Right cardiac atrium (tissue), 5 donors: ENCODE results near the gene MAN1C1. TPM values are rescaled to one million over a fixed set of nuclear protein-coding genes. Genes with fewer than 3 reads are reported as not detected.
"Not testable (repeated sequence)": the region's sequence is repeated elsewhere in the genome, so short reads cannot be mapped to it uniquely, and the experiment has no call there.

Experiments used
- ATAC-seq, 2 donors: fragments of 200-7000 bp; cut with Tn5 transposase; one replicate each; pipeline versions ENCODE4 v1.8.0 to v1.9.1; 2020; ENCODE audit warnings: moderate library complexity in 2 of 2, mild to moderate bottlenecking in 1 of 2
- DNase-seq, 3 donors: peaks; one replicate each; pipeline ENCODE4 v3.0.0-alpha.2; 2020
- H3K27ac ChIP-seq: one replicate; pipeline ENCODE4 v1.5.1; 2013; ENCODE audit warnings: mild to moderate bottlenecking, low read length, control low read depth, moderate library complexity
- H3K27me3 ChIP-seq: one replicate; pipeline ENCODE4 v1.6.1; 2013; ENCODE audit not compliant: control insufficient read depth, insufficient read depth
- H3K4me1 ChIP-seq: one replicate; pipeline ENCODE4 v1.6.1; 2013; ENCODE audit warnings: low read length; ENCODE audit not compliant: control insufficient read depth, insufficient read depth
- H3K4me3 ChIP-seq: one replicate; pipeline ENCODE4 v1.5.1; 2013; ENCODE audit warnings: low read length, control low read depth
- H3K9me3 ChIP-seq: one replicate; pipeline ENCODE4 v1.6.1; 2013; ENCODE audit warnings: low read length; ENCODE audit not compliant: control insufficient read depth
- WGBS: extraction: QIAGEN DNeasy Blood & Tissue Kit; methylation state at CpG from one replicate; pipeline ENCODE4 v1.1.7; 2013; 5-methylcytosine and 5-hydroxymethylcytosine counted together
- intact Hi-C, 4 donors: fragments of 100-400 bp; cut with DNase I; formaldehyde crosslinking; loops; one replicate each; pipeline versions ENCODE4 v1.11.0 to v1.14.0; 2022 to 2023
- polyA plus RNA-seq: library from polyadenylated mRNA; stranded (reverse); fragments of 200-250 nt; gene quantifications from one replicate; pipeline ENCODE4 v1.2.3, GENCODE V29; 2013
- total RNA-seq, 4 donors: library from RNA; stranded (reverse); fragmentation: NEBNext Ultra II Directional; extraction: Animal tissue kit (Norgen Biotek cat#: 25700); gene quantifications; one replicate each; pipeline ENCODE4 v1.2.1, GENCODE V29; 2021
- donor health status: healthy with polysubstance abuse.
- donor health status: DM: no; HTN: yes; CAD: no.
- donor health status: DM: no; HTN: no; CAD: no.
- donor health status: DM: no; HTN: yes; CAD: no; lungs with severe emphysema.
- donor health status: DM: yes; HTN: yes; CAD: no.

MAN1C1 gene
- total and polyA plus RNA-seq, 5 donors: 9.1 to 15.7 (median 11.7) TPM

DNA sequence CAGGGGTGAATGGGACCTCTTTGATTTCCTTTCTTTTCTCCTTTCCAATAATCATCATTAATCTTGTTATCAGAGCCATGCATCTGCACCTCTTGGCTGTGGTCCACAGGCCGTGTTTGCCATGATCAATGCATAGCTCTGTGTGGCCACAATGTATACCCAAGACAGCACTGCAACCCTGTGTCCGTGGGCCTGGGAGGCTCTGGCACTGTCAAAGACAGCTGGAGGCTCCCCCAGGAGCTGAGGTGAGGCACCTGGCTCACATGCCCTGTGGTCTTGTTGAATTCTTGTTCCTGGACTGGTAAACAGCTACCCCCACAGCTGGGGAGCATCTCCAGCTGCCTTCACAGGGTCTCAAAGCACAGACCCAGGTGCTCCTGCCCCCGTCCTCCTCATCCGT lies 116.2 kb downstream of the MAN1C1 start:
- intact Hi-C loops: no loop called here
- H3K4me3 ChIP-seq: no peak overlapping the region
- no peaks in the 10 kb centered on the region for H3K27me3 ChIP-seq
- no peak for ATAC-seq
- peaks cover 18% of the 10 kb centered on the region for H3K4me1 ChIP-seq
- DNase-seq: peak in 2 of 3 donors; percentile 29 to 31
- H3K27ac ChIP-seq: no peak overlapping the region
- 94% methylated on average over 4 of the region's 4 CpGs for WGBS
- H3K9me3 ChIP-seq: no peaks in the 10 kb centered on the region

DNA sequence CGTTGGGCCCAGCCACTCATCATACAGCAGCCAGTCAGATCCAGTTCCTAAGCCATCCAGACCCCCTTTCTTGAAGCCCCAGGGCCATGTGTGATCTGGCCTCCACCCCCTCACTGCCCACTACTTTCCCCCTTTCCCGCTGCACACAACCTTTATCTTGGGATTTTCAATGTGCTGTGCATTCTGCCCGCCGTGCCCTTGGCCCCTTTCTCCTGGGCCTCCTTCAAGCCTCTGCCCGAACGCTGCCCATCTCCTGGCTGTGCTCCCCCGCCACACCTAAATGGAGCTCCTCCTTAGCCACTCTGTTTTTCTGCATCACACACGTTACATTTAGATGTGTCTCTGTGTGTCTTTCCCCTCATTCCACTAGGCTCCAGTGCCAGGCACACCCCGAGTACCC lies 116.7 kb downstream of the MAN1C1 start:
- H3K27ac ChIP-seq: no peak overlapping the region
- ATAC-seq: no peak
- no peaks in the 10 kb centered on the region for H3K27me3 ChIP-seq
- WGBS: 96% methylated on average over 9 of the region's 9 CpGs
- no peaks in the 10 kb centered on the region for H3K9me3 ChIP-seq
- H3K4me1 ChIP-seq: peaks cover 14% of the 10 kb centered on the region
- H3K4me3 ChIP-seq: no peak overlapping the region
- intact Hi-C loops: no loop called here
- peak in 2 of 3 donors; percentile 2 to 9 for DNase-seq

DNA sequence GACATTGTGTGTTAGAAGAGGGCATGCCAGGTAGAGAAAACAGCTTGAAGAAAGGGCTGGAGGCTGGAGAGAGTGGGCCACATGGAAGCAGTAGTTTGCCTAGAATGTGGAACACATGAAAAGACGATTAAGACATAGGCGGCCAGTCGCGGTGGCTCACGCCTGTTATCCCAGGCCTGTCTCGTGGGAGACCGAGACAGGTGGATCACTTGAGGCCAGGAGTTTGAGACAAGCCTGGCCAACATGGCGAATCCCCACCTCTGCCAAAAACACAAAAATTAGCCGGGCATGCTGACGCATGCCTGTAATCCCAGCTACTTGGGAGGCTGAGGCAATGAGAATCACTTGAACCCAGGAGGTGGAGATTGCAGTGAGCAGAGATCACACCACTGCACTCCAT lies 118.4 kb downstream of the MAN1C1 start:
- H3K4me1 ChIP-seq, H3K27ac ChIP-seq: not testable (repeated sequence)
- intact Hi-C loops: loop anchor here in 1 of 4 donors (5.0 kb wide), 1 partner anchor 33 kb away; no protein-coding TSS in a partner anchor

DNA sequence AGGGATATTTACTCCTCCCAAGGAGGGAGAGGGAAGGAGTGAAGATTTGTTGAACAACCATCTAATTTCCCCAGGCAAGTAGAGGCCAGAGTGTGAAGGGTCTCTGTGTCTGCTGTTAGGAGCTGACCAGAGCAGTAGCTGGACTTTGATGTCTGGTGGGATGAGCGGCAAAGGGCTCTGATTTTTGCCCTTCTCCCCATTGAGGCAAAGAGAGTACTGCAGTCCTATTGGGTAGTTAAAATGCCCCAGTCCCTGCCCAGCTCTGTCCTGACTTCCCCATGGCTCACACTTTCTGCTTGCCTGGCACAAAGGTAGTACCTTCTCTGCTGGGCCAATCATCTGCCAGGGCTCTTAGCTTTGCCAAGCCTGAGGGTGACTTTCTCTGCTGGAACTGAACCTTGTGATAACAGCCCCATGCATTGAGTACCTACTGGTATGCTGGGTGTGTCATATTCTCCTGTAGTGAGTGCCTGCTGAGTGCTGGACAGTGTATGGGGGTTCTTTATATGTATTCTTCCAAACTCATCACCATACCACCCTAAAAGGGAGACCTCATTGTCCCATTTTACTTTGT lies 119.5 kb downstream of the MAN1C1 start:
- no peaks in the 10 kb centered on the region for H3K27me3 ChIP-seq
- H3K4me3 ChIP-seq: no peak overlapping the region
- ATAC-seq (peak; percentile 34 to 50), DNase-seq (peak in 2 of 3 donors; percentile 16 to 30)
- intact Hi-C loops: loop anchor here in 1 of 4 donors (5.0 kb wide), 1 partner anchor 34 kb away; no protein-coding TSS in a partner anchor
- no peaks in the 10 kb centered on the region for H3K9me3 ChIP-seq
- WGBS: 100% methylated on average over 1 of the region's 1 CpG
- peaks cover 9% of the 10 kb centered on the region for H3K4me1 ChIP-seq
- H3K27ac ChIP-seq: no peak overlapping the region

More for the DNA sequence above, 118.4 kb downstream of the MAN1C1 start:
- H3K4me3 ChIP-seq, H3K9me3 ChIP-seq, H3K27me3 ChIP-seq, ATAC-seq: not testable (repeated sequence)
- DNase-seq: peak in 2 of 3 donors; percentile 2 to 29
- WGBS: 94% methylated on average over 10 of the region's 10 CpGs

DNA sequence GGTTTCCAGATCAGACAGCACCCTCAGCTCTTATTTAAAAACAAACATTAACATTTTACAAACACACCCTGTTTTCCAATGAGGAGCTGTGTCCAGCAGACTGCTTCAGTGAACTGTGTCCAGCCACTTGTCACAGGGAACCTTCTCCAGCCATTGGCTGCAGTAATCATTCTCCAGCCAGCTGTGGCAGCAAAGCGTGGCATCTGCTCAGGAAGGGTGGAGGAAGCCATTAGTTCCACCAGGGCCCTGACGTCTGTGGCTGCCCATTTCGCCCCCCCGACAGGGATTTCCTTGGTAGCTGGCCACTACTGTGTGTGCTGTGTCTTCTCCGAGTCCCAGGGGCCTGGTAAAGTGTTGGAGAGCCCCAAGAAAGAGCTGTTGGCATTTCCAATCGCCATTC lies 120.5 kb downstream of the MAN1C1 start:
- no peak overlapping the region for H3K27ac ChIP-seq
- peaks cover 9% of the 10 kb centered on the region for H3K4me1 ChIP-seq
- no peaks in the 10 kb centered on the region for H3K27me3 ChIP-seq
- DNase-seq (peak in 2 of 3 donors; percentile 54 to 63), ATAC-seq (peak; percentile 42 to 51)
- no peak overlapping the region for H3K4me3 ChIP-seq
- intact Hi-C loops: loop anchor here in 1 of 4 donors (5.0 kb wide), 1 partner anchor 35 kb away; no protein-coding TSS in a partner anchor
- WGBS: 67% methylated on average over 6 of the region's 6 CpGs
- H3K9me3 ChIP-seq: no peaks in the 10 kb centered on the region

DNA sequence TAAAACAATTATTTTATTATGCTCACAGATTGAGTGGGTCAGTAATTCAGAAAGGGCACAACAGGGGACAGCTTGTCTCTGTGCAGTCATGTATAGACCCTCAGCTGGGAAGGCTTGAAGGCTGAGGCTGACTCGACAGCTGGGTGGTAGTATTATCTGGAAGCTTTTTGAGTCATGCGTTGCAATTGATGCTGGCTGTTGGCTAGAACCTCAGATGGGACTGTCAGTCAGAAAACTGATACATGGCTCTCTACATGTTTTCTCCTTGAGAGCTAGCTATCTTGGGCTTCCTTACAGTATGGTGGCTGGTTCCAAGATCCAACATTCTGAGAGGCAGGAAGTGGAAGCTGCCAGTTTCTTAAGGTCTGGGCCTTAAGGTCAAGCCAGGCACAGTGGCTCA lies 121.9 kb downstream of the MAN1C1 start:
- peaks cover 14% of the 10 kb centered on the region for H3K4me1 ChIP-seq
- no peak for ATAC-seq
- H3K4me3 ChIP-seq: no peak overlapping the region
- H3K27ac ChIP-seq: no peak overlapping the region
- DNase-seq: no peak
- no peaks in the 10 kb centered on the region for H3K27me3 ChIP-seq
- intact Hi-C loops: loop anchor here in 1 of 4 donors (5.0 kb wide), 1 partner anchor 36 kb away; no protein-coding TSS in a partner anchor
- H3K9me3 ChIP-seq: no peaks in the 10 kb centered on the region
- WGBS: 76% methylated on average over 2 of the region's 2 CpGs

DNA sequence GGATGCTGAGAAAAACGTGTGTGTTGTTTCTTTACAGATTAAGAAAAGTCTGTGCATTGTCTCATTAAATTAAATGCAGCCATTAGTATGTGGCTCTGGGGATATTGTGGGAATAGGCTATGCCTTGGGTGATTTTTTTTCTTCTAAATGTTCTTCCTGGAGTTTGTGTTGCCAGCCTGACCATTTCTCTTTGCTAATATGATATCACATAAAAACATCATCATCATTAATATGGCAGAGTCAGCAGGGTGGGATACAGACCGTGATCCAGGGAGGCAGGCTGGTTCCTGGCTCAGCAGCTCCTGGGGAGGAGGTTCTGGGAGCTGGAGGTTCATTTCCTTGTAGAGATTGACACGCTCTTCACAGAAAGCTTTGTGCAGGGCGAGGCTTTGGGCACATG lies 122.8 kb downstream of the MAN1C1 start:
- Histone ChIP-seq H3K27me3 (no peaks in the 10 kb centered on the region), H3K9me3 (no peaks in the 10 kb centered on the region), H3K4me3 (no peak overlapping the region), H3K27ac (no peak overlapping the region), H3K4me1 (peaks cover 22% of the 10 kb centered on the region)
- ATAC-seq (no peak), DNase-seq (no peak)
- 81% methylated on average over 4 of the region's 4 CpGs for WGBS
- intact Hi-C loops: loop anchor here in 1 of 4 donors (5.0 kb wide), 1 partner anchor 37 kb away; no protein-coding TSS in a partner anchor

DNA sequence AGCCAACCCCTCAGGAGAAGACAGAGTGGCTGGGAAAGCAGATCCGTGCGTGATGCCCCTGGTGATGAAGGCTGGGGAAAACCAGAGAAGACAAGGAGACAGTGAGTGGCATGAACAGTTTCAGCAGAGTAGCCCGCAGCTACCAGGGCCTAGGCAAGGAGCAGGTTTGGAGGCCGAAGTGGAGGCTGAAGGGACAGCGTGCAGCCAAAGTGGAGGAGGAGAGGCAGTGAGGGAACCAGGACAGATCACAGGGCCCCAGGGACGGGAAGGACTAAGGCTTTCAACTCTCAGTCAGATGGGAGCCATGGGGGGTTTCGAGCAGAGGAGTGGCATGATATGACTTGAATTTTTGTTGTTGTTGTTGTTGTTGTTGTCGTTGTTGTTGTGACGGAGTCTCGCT lies 123.5 kb downstream of the MAN1C1 start:
- no peak for ATAC-seq
- H3K4me1 ChIP-seq: peaks cover 23% of the 10 kb centered on the region
- H3K27ac ChIP-seq: no peak overlapping the region

DNA sequence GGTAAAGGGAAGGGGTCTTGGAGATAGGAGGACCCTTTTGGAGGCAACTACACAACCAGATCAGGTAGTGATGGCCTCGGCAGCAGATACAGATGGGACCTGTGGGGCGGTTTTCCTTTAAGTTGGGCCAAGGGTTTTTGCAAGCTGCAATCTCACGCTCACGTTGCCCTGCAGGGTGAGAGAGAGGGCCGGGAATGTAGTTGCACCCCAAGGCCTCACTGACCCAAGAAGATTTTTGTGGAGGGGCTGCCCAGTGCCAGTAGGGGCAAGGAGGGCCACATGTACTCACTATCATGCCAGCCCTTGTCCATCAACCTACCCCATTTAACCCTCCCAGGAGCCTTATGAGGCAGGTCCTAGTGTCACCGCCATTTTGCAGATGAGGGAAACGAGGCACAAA lies 125.7 kb downstream of the MAN1C1 start:
- Histone ChIP-seq H3K27me3 (no peaks in the 10 kb centered on the region), H3K9me3 (no peaks in the 10 kb centered on the region), H3K4me1 (peaks cover 14% of the 10 kb centered on the region), H3K4me3 (no peak overlapping the region), H3K27ac (no peak overlapping the region)
- ATAC-seq (no peak), DNase-seq (peak in 2 of 3 donors; percentile 7 to 26)
- intact Hi-C loops: loop anchor here in 2 of 4 donors (5.0 kb wide), 2 partner anchors 45 to 125 kb away; partner anchors contain the start of gene MAN1C1 (in 2 of the 2)
- WGBS: 94% methylated on average over 7 of the region's 7 CpGs

More for the DNA sequence above, 123.5 kb downstream of the MAN1C1 start:
- H3K9me3 ChIP-seq: no peaks in the 10 kb centered on the region
- intact Hi-C loops: loop anchor here in 2 of 4 donors (5.0 kb wide), 2 partner anchors 43 to 123 kb away; partner anchors contain the start of gene MAN1C1 (in 2 of the 2)
- DNase-seq: peak in 2 of 3 donors; percentile 16 to 36
- 94% methylated on average over 10 of the region's 10 CpGs for WGBS
- H3K27me3 ChIP-seq: no peaks in the 10 kb centered on the region
- no peak overlapping the region for H3K4me3 ChIP-seq

DNA sequence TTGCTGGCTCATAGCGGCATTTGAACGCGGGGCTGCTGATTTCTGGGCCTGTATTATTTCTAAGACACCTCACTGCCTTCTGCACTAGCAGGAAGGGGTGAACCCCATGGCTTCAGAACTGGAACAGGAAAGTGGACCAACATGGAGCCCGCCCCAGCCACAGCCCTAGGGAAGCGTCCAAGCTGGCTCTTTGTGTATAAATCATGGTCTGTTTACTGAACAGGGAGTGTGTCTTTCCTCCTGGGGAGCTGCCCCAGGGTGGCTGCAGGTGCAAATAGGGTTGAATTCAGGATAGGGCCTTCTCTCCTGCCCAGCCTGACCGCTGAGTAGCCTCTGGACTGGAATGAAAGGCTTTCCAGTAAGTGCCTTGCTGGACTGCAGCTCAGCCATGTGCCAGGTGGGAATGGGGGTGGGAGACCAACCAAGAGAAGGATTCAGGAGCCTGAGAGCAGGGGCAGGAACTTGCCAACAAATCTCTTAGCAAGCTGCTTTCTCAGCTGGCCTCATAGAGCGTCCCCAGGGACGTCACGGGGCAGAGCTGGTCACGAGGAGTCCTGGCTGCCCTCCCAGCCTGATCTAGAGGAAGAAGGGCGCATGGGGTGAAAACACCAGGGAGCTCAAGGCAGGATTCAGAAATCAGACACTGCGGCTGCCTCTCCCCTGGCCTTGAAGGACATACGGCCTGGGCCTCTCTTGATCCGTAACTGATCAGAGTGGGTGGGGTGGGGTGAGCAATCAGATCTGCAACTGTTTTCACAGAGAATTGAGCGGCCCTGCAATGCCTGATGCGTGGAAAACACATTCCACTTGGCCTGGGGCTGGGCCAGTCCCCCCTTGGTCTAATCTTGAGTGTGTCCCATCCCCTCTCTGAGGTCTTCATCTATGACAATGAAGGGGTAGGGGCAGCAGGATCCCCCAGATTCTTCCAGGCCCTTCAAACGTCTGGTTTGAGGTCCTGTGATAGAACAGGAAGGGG lies 126.9 kb downstream of the MAN1C1 start:
- H3K4me1 ChIP-seq: peaks cover 14% of the 10 kb centered on the region
- DNase-seq (peak; percentile 93 to 98 (median 97)), ATAC-seq (peak; percentile 90)
- H3K9me3 ChIP-seq: no peaks in the 10 kb centered on the region
- H3K27ac ChIP-seq: peak overlapping the region; percentile 99
- intact Hi-C loops: loop anchor here in 2 of 4 donors (5.0 kb wide), 2 partner anchors 46 to 126 kb away; partner anchors contain the start of gene MAN1C1 (in 2 of the 2)
- 26% methylated on average over 17 of the region's 17 CpGs for WGBS
- no peak overlapping the region for H3K4me3 ChIP-seq
- H3K27me3 ChIP-seq: no peaks in the 10 kb centered on the region
